ENCODE results near the gene PERM1.

Gene PERM1

DNA sequence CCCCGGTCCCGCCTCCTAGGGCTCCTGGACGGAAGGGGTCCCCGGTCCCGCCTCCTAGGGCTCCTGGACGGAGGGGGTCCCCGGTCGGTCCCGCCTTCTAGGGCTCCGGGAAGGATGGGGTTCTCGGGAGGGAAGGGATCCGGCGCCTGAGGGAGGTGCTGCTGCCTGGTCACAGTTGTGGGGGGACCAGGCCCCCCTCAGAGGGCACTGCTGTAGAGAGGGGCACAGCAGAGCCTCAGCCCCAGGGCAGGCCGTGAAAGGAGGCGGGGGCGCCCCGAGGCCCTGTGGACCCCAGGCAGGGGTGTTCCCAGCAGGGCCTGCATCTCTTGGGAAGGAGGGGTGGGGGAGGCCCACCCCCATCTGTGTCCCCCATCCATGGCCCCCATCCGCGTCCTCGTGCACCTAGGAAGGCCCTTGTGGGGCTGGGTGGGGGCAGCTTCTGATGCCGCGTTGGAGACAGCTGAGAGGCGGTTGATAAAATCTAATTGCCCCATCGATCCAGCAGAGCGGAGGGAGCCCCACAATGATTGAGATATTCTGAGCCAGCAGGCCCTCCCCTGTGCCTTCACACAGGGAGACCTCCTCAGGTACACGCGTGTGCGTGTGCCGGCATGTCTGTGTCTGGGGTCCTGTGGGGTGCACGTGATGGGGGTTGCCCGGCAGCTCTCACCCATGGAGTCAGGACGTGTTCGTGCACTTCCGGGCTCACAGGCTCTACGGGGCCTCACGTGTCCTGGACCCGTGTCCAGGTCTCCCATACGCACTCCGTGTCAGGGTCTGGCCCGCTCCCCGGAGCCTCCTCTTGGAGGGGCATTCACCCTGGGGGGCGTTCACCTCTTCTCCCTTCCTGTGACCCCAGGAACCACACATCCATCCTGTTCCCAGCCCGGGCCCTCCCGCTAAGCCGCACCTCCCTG, 45.3 kb downstream of the PERM1 start:
- Histone ChIP-seq H3K4me1 (ENCODE audit: control insufficient read depth in 2 of 2, insufficient read depth in 1 of 2, low read depth in 1 of 2, low read length in 2 of 2) (peaks cover 28 to 31% of the 10 kb centered on the region in 2 donors), H2BK15ac (ENCODE audit: low read length) (peak overlapping the region; percentile 58), H3K9me3 (replicated peaks in 1 of 2; ENCODE audit: control insufficient read depth in 2 of 2, insufficient read depth in 1 of 2, low read depth in 1 of 2, low read length in 2 of 2) (peaks cover 0 to 3% of the 10 kb centered on the region in 2 donors), H4K91ac (ENCODE audit: low read depth, low read length, poor library complexity) (no peak overlapping the region), H3K4ac (ENCODE audit: low read length) (no peak overlapping the region), H3K14ac (ENCODE audit: low read length) (peak overlapping the region; percentile 38), H3K18ac (ENCODE audit: low read length) (peak overlapping the region; percentile 80), H2BK12ac (ENCODE audit: low read length) (peak overlapping the region; percentile 58), H2BK5ac (ENCODE audit: low read length) (no peak overlapping the region), H3K27me3 (ENCODE audit: control insufficient read depth in 3 of 3, insufficient read depth in 3 of 3, low read depth in 1 of 3, low read length in 3 of 3) (peaks cover 41 to 91% (median 84%) of the 10 kb centered on the region in 3 experiments), H2AFZ (ENCODE audit: low read length) (no peak overlapping the region), H4K8ac (ENCODE audit: low read depth, low read length) (no peak overlapping the region), H3K9ac (ENCODE audit: low read depth, low read length, poor library complexity) (no peak overlapping the region), H2BK120ac (ENCODE audit: low read depth, low read length) (no peak overlapping the region), H3K36me3 (replicated peaks in 1 of 2; ENCODE audit: control insufficient read depth in 2 of 2, insufficient read depth in 2 of 2, low read length in 2 of 2) (no peaks in the 10 kb centered on the region), H3K23ac (ENCODE audit: low read depth, low read length, poor library complexity) (peak overlapping the region; percentile 93), H3K27ac (replicated peaks; ENCODE audit: low read length) (no peak overlapping the region), H2AK5ac (ENCODE audit: low read depth, low read length) (peak overlapping the region; percentile 84), H3K4me3 (ENCODE audit: low read length in 2 of 2) (no peak overlapping the region), H3K79me1 (ENCODE audit: low read depth, low read length) (peaks cover 4% of the 10 kb centered on the region), H3K4me2 (ENCODE audit: insufficient read depth, low read length, poor library complexity, severe bottlenecking) (no peak overlapping the region)
- WGBS, 2 donors (ENCODE audit: extremely low coverage in 2 of 2, insufficient read length in 2 of 2, insufficient replicate concordance in 1 of 2), result no CpG with 5 or more reads among the region's 45 CpGs
- no peak for DNase-seq (ENCODE audit: low spot score)

DNA sequence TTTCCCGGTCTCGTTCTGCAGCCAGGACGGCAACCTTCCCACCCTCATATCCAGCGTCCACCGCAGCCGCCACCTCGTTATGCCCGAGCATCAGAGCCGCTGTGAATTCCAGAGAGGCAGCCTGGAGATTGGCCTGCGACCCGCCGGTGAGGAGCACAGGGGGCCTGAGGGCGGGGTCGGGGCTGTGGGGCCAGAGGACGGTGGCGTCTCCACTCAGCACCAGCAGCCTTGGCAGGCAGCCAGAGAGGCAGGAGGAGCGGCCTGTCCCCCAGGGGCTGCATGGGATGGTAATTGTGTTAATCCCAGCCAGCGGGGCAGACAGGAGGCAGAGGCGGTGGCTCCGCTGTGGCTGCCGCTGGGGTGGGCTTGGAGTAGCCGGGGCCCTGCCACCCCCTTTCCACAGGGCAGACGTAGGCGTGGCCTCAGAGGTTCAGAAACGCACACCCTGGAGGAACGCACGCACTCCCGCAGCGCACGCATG, 46.1 kb downstream of the PERM1 start:
- H3K23ac ChIP-seq (ENCODE audit: low read depth, low read length, poor library complexity), result peak overlapping the region; percentile 6
- H4K8ac ChIP-seq (ENCODE audit: low read depth, low read length), result no peak overlapping the region
- peaks cover under 1% of the 10 kb centered on the region for H3K79me1 ChIP-seq (ENCODE audit: low read depth, low read length)
- peak overlapping the region; percentile 92 for H2BK15ac ChIP-seq (ENCODE audit: low read length)
- H3K14ac ChIP-seq (ENCODE audit: low read length), result peak overlapping the region; percentile 82
- peak overlapping the region; percentile 97 for H3K18ac ChIP-seq (ENCODE audit: low read length)
- peaks cover 39 to 91% (median 85%) of the 10 kb centered on the region in 3 experiments for H3K27me3 ChIP-seq (ENCODE audit: control insufficient read depth in 3 of 3, insufficient read depth in 3 of 3, low read depth in 1 of 3, low read length in 3 of 3)
- no peak overlapping the region for H3K4me3 ChIP-seq (ENCODE audit: low read length in 2 of 2)
- WGBS, 2 donors (ENCODE audit: extremely low coverage in 2 of 2, insufficient read length in 2 of 2, insufficient replicate concordance in 1 of 2), result no CpG with 5 or more reads among the region's 30 CpGs
- peaks cover 22 to 28% of the 10 kb centered on the region in 2 donors for H3K4me1 ChIP-seq (ENCODE audit: control insufficient read depth in 2 of 2, insufficient read depth in 1 of 2, low read depth in 1 of 2, low read length in 2 of 2)
- no peak overlapping the region for H3K4me2 ChIP-seq (ENCODE audit: insufficient read depth, low read length, poor library complexity, severe bottlenecking)
- H2BK12ac ChIP-seq (ENCODE audit: low read length), result no peak overlapping the region
- peak overlapping the region; percentile 97 for H2AK5ac ChIP-seq (ENCODE audit: low read depth, low read length)
- peak overlapping the region; percentile 89 for H3K4ac ChIP-seq (ENCODE audit: low read length)
- H3K36me3 ChIP-seq (replicated peaks in 1 of 2; ENCODE audit: control insufficient read depth in 2 of 2, insufficient read depth in 2 of 2, low read length in 2 of 2), result no peaks in the 10 kb centered on the region
- no peak for DNase-seq (ENCODE audit: low spot score)
- H3K27ac ChIP-seq (replicated peaks; ENCODE audit: low read length), result no peak overlapping the region
- H4K91ac ChIP-seq (ENCODE audit: low read depth, low read length, poor library complexity), result peak overlapping the region; percentile 79
- peaks cover 0 to 6% of the 10 kb centered on the region in 2 donors for H3K9me3 ChIP-seq (replicated peaks in 1 of 2; ENCODE audit: control insufficient read depth in 2 of 2, insufficient read depth in 1 of 2, low read depth in 1 of 2, low read length in 2 of 2)
- H2BK5ac ChIP-seq (ENCODE audit: low read length), result no peak overlapping the region
- peak overlapping the region; percentile 49 for H2AFZ ChIP-seq (ENCODE audit: low read length)
- H3K9ac ChIP-seq (ENCODE audit: low read depth, low read length, poor library complexity), result peak overlapping the region; percentile 70
- H2BK120ac ChIP-seq (ENCODE audit: low read depth, low read length), result peak overlapping the region; percentile 72

DNA sequence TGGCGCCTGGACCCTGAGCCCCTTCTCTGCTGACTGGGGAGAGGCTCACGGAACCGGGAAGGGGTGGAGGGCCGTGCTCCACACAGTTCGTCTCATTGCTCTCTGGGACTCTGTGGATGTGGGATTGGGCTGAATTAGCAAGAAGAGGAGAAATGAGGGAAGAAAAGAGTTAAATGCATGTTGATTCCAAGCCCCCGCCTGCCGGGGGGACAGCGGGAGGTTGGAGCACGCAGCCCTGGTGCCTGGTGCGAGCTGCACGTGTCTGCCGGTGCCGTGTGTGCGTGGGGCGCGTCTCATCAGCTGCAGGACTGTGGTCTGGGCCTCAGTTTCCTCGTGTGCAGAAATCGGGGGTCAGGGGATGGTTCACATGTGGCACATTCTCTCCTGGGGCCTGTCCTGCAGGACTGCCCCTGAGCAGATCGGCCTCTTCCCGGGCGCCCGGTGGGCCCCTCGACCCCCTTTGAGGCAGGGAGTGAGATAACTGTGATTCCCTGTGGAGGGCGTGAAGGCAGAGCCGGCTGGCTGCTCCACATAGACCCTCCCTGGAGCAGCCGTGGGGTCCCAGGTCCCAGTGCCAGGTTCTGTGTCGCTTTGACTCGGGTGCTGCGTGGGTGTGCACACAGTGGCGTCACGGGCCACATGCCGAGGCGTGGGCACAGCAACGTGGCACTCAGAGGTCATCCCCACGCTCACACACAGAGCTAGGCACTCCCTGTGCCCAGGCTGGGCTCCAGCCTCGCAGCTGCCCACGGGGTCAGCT, 46.7 kb downstream of the PERM1 start:
- Histone ChIP-seq H3K36me3 (replicated peaks in 1 of 2; ENCODE audit: control insufficient read depth in 2 of 2, insufficient read depth in 2 of 2, low read length in 2 of 2) (no peaks in the 10 kb centered on the region), H3K79me1 (ENCODE audit: low read depth, low read length) (no peaks in the 10 kb centered on the region), H2BK12ac (ENCODE audit: low read length) (no peak overlapping the region), H2AFZ (ENCODE audit: low read length) (peak overlapping the region; percentile 49), H3K9ac (ENCODE audit: low read depth, low read length, poor library complexity) (peak overlapping the region; percentile 70), H3K4me3 (ENCODE audit: low read length in 2 of 2) (no peak overlapping the region), H3K14ac (ENCODE audit: low read length) (peak overlapping the region; percentile 82), H4K91ac (ENCODE audit: low read depth, low read length, poor library complexity) (peak overlapping the region; percentile 79), H3K27me3 (ENCODE audit: control insufficient read depth in 3 of 3, insufficient read depth in 3 of 3, low read depth in 1 of 3, low read length in 3 of 3) (peaks cover 36 to 91% (median 86%) of the 10 kb centered on the region in 3 experiments), H2BK15ac (ENCODE audit: low read length) (peak overlapping the region; percentile 92), H3K9me3 (replicated peaks in 1 of 2; ENCODE audit: control insufficient read depth in 2 of 2, insufficient read depth in 1 of 2, low read depth in 1 of 2, low read length in 2 of 2) (peaks cover 0 to 6% of the 10 kb centered on the region in 2 donors), H2BK120ac (ENCODE audit: low read depth, low read length) (peak overlapping the region; percentile 72), H3K27ac (replicated peaks; ENCODE audit: low read length) (no peak overlapping the region), H3K18ac (ENCODE audit: low read length) (peak overlapping the region; percentile 97), H3K4ac (ENCODE audit: low read length) (peak overlapping the region; percentile 89), H4K8ac (ENCODE audit: low read depth, low read length) (no peak overlapping the region), H2AK5ac (ENCODE audit: low read depth, low read length) (peak overlapping the region; percentile 97), H3K4me2 (ENCODE audit: insufficient read depth, low read length, poor library complexity, severe bottlenecking) (no peak overlapping the region), H2BK5ac (ENCODE audit: low read length) (no peak overlapping the region), H3K23ac (ENCODE audit: low read depth, low read length, poor library complexity) (peak overlapping the region; percentile 6), H3K4me1 (ENCODE audit: control insufficient read depth in 2 of 2, insufficient read depth in 1 of 2, low read depth in 1 of 2, low read length in 2 of 2) (peaks cover 18 to 22% of the 10 kb centered on the region in 2 donors)
- no CpG with 5 or more reads among the region's 37 CpGs for WGBS, 2 donors (ENCODE audit: extremely low coverage in 2 of 2, insufficient read length in 2 of 2, insufficient replicate concordance in 1 of 2)
- no peak for DNase-seq (ENCODE audit: low spot score)
